Aorta (tissue), 5 donors: ENCODE results near the gene TH. TPM values are rescaled to one million over a fixed set of nuclear protein-coding genes. Genes with fewer than 3 reads are reported as not detected.
"Not testable (repeated sequence)": the region's sequence is repeated elsewhere in the genome, so short reads cannot be mapped to it uniquely, and the experiment has no call there.

Experiments
- ATAC-seq: fragments of 200-7000 bp; cut with Tn5 transposase; one replicate; pipeline ENCODE4 v1.9.1; 2022; ENCODE audit warnings: moderate library complexity; ENCODE audit not compliant: low FRiP score
- DNase-seq, 2 donors: peaks; one replicate each; pipeline ENCODE4 v3.0.0-alpha.2; 2020
- H3K27ac ChIP-seq, 2 donors: one replicate each; pipeline ENCODE4 v1.5.1; 2013; ENCODE audit warnings: low read length in 2 of 2, mild to moderate bottlenecking in 2 of 2, moderate library complexity in 2 of 2, control low read depth in 1 of 2, inconsistent platforms in 1 of 2, low read depth in 1 of 2
- H3K27me3 ChIP-seq, 2 donors: one replicate each; pipeline ENCODE4 v1.6.1; 2013; ENCODE audit warnings: control low read depth in 1 of 2, low read length in 1 of 2, mild to moderate bottlenecking in 1 of 2, moderate library complexity in 1 of 2; ENCODE audit not compliant: insufficient read depth in 2 of 2, control insufficient read depth in 1 of 2
- H3K36me3 ChIP-seq, 2 donors: one replicate each; pipeline ENCODE4 v1.6.1; 2013; ENCODE audit warnings: control low read depth in 1 of 2, low read length in 1 of 2, mild to moderate bottlenecking in 1 of 2; ENCODE audit not compliant: insufficient read depth in 2 of 2, control insufficient read depth in 1 of 2
- H3K4me1 ChIP-seq, 2 donors: one replicate each; pipeline ENCODE4 v1.6.1; 2013; ENCODE audit warnings: low read length in 2 of 2, control low read depth in 1 of 2, mild to moderate bottlenecking in 1 of 2, moderate library complexity in 1 of 2; ENCODE audit not compliant: insufficient read depth in 2 of 2, control insufficient read depth in 1 of 2
- H3K4me3 ChIP-seq, 2 donors: one replicate each; pipeline ENCODE4 v1.5.1; 2013; ENCODE audit warnings: low read length in 2 of 2, control low read depth in 1 of 2, mild to moderate bottlenecking in 1 of 2
- H3K9me3 ChIP-seq: one replicate; pipeline ENCODE4 v1.6.1; 2013; ENCODE audit warnings: mild to moderate bottlenecking, low read length; ENCODE audit not compliant: control insufficient read depth
- WGBS, 2 donors: extraction: QIAGEN DNeasy Blood & Tissue Kit; methylation state at CpG; one replicate each; pipeline ENCODE4 v1.1.7; 2013; 5-methylcytosine and 5-hydroxymethylcytosine counted together
- intact Hi-C, 2 donors: fragments of 100-400 bp; cut with DNase I; formaldehyde crosslinking; loops; one replicate each; pipeline versions ENCODE4 v1.14.2 to v1.15.0; 2022
- polyA plus RNA-seq, 2 donors: library from polyadenylated mRNA; stranded (reverse); fragments of 200-250 nt; gene quantifications; one replicate each; pipeline ENCODE4 v1.2.3, GENCODE V29; 2013
- total RNA-seq, 2 donors: library from RNA; stranded (reverse); fragmentation: NEBNext Ultra II Directional; extraction: Animal tissue kit (Norgen Biotek cat#: 25700); gene quantifications; one replicate each; pipeline ENCODE4 v1.2.1, GENCODE V29; 2021
- donor health status: healthy with polysubstance abuse.
- donor health status: Bipolar disorder and iron deficiency.
- donor health status: DM: no; HTN: no; CAD: no.
- donor health status: DM: no; HTN: no; CAD: no.
- donor health status: DM: yes; HTN: yes; CAD: no.

TH gene
- total and polyA plus RNA-seq, 4 donors = 0.45 TPM; not detected in 3

DNA sequence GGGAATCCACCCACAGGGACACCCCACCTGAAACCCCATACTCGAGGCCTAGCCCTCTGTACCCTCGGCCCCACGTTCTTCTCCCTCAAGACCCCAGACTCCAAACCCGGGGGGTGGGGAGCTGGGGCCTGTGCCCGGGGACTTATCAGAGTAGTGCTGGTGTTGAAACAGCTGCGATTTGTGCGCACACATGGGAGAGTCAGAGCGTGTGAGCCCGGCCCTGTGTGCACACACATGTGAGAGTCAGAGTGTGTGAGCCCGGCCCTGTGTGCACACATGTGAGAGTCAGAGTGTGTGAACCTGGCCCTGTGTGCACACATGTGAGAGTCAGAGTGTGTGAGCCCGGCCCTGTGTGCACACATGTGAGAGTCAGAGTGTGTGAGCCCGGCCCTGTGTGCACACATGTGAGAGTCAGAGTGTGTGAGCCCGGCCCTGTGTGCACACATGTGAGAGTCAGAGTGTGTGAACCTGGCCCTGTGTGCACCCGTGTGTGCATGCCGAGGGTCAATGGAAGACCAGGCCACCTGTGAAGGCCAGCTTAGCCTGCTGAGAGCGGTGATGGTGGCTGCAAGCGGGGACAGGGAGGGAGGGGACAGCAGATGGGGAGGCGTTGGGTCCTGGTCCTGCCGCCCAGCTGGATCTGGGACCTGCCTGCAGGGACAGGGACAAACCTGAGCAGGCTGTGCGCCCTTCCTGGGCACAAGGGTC lies 22.4 kb upstream of the TH start:
- H3K27me3 ChIP-seq, H3K4me3 ChIP-seq, H3K27ac ChIP-seq, intact Hi-C loops, ATAC-seq, H3K9me3 ChIP-seq, H3K36me3 ChIP-seq, H3K4me1 ChIP-seq, DNase-seq: not testable (repeated sequence)
- 74 to 83% methylated on average over 16 to 18 of the region's 20 CpGs for WGBS, 2 donors

- Histone ChIP-seq H3K27ac (no peak overlapping the region), H3K36me3 (no peaks in the 10 kb centered on the region), H3K27me3 (no peaks in the 10 kb centered on the region), H3K4me1 (no peaks in the 10 kb centered on the region), H3K4me3 (no peak overlapping the region), H3K9me3 (no peaks in the 10 kb centered on the region)
- no peak for DNase-seq
- no peak for ATAC-seq
- intact Hi-C loops = no loop called here
- 87 to 90% methylated on average over 26 of the region's 26 CpGs for WGBS, 2 donors
Observed at GRCh38 chr11:2193099-2193887, 21.7 kb upstream of the TH start.

DNA sequence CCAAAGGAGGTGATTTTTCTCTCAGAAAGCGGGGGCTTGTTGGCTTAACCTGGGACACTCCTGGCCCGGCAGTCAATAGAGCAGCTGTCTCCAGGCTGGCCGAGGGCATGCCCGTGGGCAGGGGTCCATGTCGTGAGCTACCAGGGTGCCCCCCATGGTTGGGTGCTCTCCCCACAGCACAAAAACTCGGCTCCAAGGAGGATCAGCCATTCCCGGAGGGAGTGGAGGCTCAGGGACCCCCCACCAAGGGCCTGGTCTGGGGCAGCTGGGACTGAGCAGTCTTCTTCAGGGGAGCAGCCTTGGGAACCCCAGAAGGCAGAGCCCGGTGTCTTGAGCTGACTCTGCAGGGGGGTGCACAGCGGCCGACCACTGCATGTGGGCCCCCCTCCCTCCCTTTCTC lies 20.8 kb upstream of the TH start:
- Histone ChIP-seq H3K27ac (no peak overlapping the region), H3K9me3 (no peaks in the 10 kb centered on the region), H3K27me3 (no peaks in the 10 kb centered on the region), H3K36me3 (no peaks in the 10 kb centered on the region), H3K4me3 (no peak overlapping the region), H3K4me1 (no peaks in the 10 kb centered on the region)
- ATAC-seq (no peak), DNase-seq (no peak)
- intact Hi-C loops = no loop called here
- 83 to 86% methylated on average over 10 of the region's 10 CpGs for WGBS, 2 donors

DNA sequence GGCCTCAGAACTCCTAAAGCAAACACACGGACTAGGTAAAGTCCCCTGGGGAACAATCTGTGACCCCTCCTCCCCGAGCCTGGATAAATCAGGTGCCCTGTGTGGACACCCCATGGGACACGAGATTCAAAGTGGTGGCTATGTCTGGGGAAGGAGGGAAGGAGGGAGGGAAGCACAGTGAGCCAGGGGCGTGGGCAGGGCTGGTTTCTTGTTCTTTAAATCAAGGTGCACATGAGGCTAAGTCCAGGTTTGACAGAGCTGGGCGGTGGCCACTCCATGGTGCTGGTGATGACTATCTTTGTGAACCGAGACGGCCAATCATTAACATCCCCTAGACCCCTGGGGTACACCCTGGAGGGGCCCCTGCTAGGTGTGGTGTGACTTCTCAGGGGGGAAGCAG lies 20.3 kb upstream of the TH start:
- intact Hi-C loops = no loop called here
- Histone ChIP-seq H3K4me1 (no peaks in the 10 kb centered on the region), H3K27ac (no peak overlapping the region), H3K27me3 (no peaks in the 10 kb centered on the region), H3K36me3 (no peaks in the 10 kb centered on the region), H3K9me3 (no peaks in the 10 kb centered on the region), H3K4me3 (no peak overlapping the region)
- ATAC-seq = no peak
- no peak for DNase-seq
- whole genome bisulfite sequencing, 2 donors = 73 to 81% methylated on average over 7 of the region's 7 CpGs

- H3K4me3 ChIP-seq = no peak overlapping the region
- DNase-seq = peak in 1 of 2 donors; percentile 71
- no peak for ATAC-seq
- no peaks in the 10 kb centered on the region for H3K27me3 ChIP-seq
- no peaks in the 10 kb centered on the region for H3K36me3 ChIP-seq
- no peaks in the 10 kb centered on the region for H3K4me1 ChIP-seq
- WGBS, 2 donors = 57 to 60% methylated on average over 30 of the region's 30 CpGs
- no peak overlapping the region for H3K27ac ChIP-seq
- no peaks in the 10 kb centered on the region for H3K9me3 ChIP-seq
- intact Hi-C loops = no loop called here
Observed at GRCh38 chr11:2190657-2191471, 19.2 kb upstream of the TH start.

DNA sequence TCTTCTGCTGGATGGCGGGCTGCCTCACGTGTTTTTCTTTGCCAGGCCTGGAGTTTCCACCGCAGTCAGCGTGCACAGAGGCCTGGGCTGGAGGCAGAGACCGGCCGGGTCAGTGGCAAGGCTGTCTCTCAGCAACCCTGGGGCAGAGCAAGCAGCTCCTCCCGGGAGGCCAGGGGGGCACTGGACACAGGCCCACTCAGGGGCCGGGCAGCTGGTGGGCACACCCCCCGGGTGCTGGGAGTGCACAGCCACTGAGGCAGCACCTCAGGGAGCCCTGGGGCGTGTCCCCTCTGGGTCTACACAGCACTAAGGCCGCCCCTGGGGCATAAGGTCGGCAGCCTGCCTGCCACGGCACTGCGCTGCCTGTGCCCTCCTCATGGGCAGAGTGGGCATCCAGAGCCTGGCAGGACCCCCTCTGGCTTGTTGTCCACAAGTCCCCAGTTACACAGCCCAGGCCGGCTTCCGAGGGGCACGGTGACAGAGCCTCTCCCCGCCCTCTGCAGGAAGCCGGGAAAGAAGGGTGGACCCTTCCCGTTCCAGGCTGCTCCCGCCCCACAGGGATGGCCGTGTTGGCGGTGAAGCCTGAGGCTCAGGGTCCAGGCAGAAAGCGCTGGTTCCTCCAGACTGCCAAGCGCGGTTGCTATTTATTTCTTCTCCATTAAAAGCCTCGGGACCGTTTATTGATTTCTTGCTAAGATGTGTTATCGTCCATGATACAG lies 18.5 kb upstream of the TH start:
- no peaks in the 10 kb centered on the region for H3K36me3 ChIP-seq
- H3K27ac ChIP-seq = no peak overlapping the region
- intact Hi-C loops = no loop called here
- no peak for DNase-seq
- no peaks in the 10 kb centered on the region for H3K9me3 ChIP-seq
- H3K4me3 ChIP-seq = no peak overlapping the region
- 65% methylated on average over 28 to 29 of the region's 29 CpGs for WGBS, 2 donors
- H3K27me3 ChIP-seq = no peaks in the 10 kb centered on the region
- no peaks in the 10 kb centered on the region for H3K4me1 ChIP-seq
- peak; percentile 13 for ATAC-seq

DNA sequence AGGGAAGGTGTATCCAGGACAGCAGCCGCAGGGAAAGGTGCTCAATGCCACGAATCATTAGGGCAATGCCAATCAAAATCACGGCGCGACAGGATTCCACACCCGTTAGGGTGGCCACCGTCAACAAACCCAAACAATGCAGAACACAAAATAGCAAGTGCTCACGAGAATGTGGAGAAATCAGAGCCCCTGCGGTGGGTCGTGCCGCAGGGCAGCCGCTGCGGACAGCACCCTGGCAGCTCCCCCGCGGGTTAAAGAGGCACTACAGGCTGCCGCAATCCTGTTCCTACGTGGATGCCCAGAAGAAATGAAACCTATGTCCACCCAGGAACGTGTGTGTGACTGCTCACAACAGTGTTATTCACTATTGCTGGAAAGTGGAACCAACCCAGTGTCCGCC lies 17.1 kb upstream of the TH start:
- Histone ChIP-seq H3K4me1 (no peaks in the 10 kb centered on the region), H3K27me3 (no peaks in the 10 kb centered on the region), H3K4me3 (no peak overlapping the region), H3K36me3 (no peaks in the 10 kb centered on the region), H3K9me3 (no peaks in the 10 kb centered on the region), H3K27ac (no peak overlapping the region)
- DNase-seq = no peak
- intact Hi-C loops = no loop called here
- WGBS, 2 donors = 87% methylated on average over 19 of the region's 19 CpGs
- ATAC-seq = no peak

GRCh38 chr11:2187280-2187707 lies 15.7 kb upstream of the TH start:
- WGBS, 2 donors = 86 to 93% methylated on average over 7 of the region's 7 CpGs
- Histone ChIP-seq H3K36me3 (no peaks in the 10 kb centered on the region), H3K4me1 (no peaks in the 10 kb centered on the region), H3K27me3 (no peaks in the 10 kb centered on the region), H3K27ac (no peak overlapping the region), H3K9me3 (no peaks in the 10 kb centered on the region), H3K4me3 (no peak overlapping the region)
- intact Hi-C loops = no loop called here
- ATAC-seq = no peak
- DNase-seq = no peak
